PC-3 (cell line): Measurements from ENCODE around the gene GPC5. TPM values are rescaled to one million over a fixed set of nuclear protein-coding genes. Genes with fewer than 3 reads are reported as not detected.

Source experiments
- ATAC-seq: fragments of 200-7000 bp; cut with Tn5 transposase; 2 replicates; pipeline ENCODE4 v1.9.1; 2020; ENCODE audit warnings: mild to moderate bottlenecking, moderate library complexity
- Bru-seq: library from RNA; stranded (reverse); fragments of 400-500 nt; gene quantifications from one replicate; lab custom pipeline; 2021; lab: Mats Ljungman, UMichigan
- BruChase-seq, 2 experiments: library from RNA; stranded (reverse); fragments of 400-500 nt; gene quantifications; one replicate each; lab custom pipeline; 2021; lab: Mats Ljungman, UMichigan
- BruUV-seq: library from RNA; stranded (reverse); fragments of 400-500 nt; replicated peaks from 2 replicates; lab custom pipeline; 2021; lab: Mats Ljungman, UMichigan
- CTCF ChIA-PET: fragments of 300-600 bp; sonication (Branson Sonifier 250); formaldehyde crosslinking; loops from one replicate; lab custom pipeline; 2022; ENCODE audit warnings: antibody characterized with exemption; lab: Charles Lee
- POLR2A ChIA-PET: fragments of 300-600 bp; sonication (Branson Sonifier 250); formaldehyde crosslinking; loops from one replicate; lab custom pipeline; 2022; ENCODE audit warnings: antibody characterized with exemption; ENCODE audit not compliant: unreplicated experiment; lab: Charles Lee
- DNase-seq: peaks from one replicate; pipeline ENCODE4 v3.0.0-alpha.2; 2015
- H2AFZ ChIP-seq: fragments of 300-600 bp; sonication (generic); 2 replicates; pipeline ENCODE4 v1.6.0; 2016; ENCODE audit warnings: antibody characterized with exemption, low read length
- H3F3A ChIP-seq: fragments of 300-600 bp; sonication (generic); one replicate; pipeline ENCODE4 v1.6.0; 2017; ENCODE audit warnings: antibody characterized with exemption, low read length, control low read depth, mild to moderate bottlenecking; ENCODE audit not compliant: unreplicated experiment
- H3K27ac ChIP-seq: fragments of 300-600 bp; sonication (generic); 2 replicates; pipeline ENCODE4 v1.5.1; 2016; ENCODE audit warnings: mild to moderate bottlenecking, low read length
- H3K27me3 ChIP-seq: fragments of 300-600 bp; sonication (generic); 2 replicates; pipeline ENCODE4 v1.6.1; 2016; ENCODE audit warnings: low read length, mixed read lengths
- H3K36me3 ChIP-seq: fragments of 300-600 bp; sonication (generic); 2 replicates; pipeline ENCODE4 v1.6.1; 2016; ENCODE audit warnings: low read depth, mixed run types, low read length, mixed read lengths
- H3K4me1 ChIP-seq: fragments of 300-600 bp; sonication (generic); 2 replicates; pipeline ENCODE4 v1.5.1; 2016; ENCODE audit warnings: low read length; ENCODE audit not compliant: insufficient read depth
- H3K4me2 ChIP-seq: fragments of 300-600 bp; sonication (generic); 2 replicates; pipeline ENCODE4 v1.6.0; 2016; ENCODE audit warnings: low read length
- H3K4me3 ChIP-seq: fragments of 300-600 bp; sonication (generic); 2 replicates; pipeline ENCODE4 v1.5.1; 2016; ENCODE audit warnings: mild to moderate bottlenecking, low read length, mixed read lengths
- H3K79me2 ChIP-seq: fragments of 300-600 bp; sonication (generic); 2 replicates; pipeline ENCODE4 v1.6.1; 2017; ENCODE audit warnings: low read length, mixed read lengths
- H3K9ac ChIP-seq: fragments of 300-600 bp; sonication (generic); 2 replicates; pipeline ENCODE4 v1.6.0; 2016; ENCODE audit warnings: mild to moderate bottlenecking, low read length
- H3K9me2 ChIP-seq: fragments of 300-600 bp; sonication (generic); replicated peaks from 2 replicates; pipeline ENCODE4 v1.6.1; 2016; ENCODE audit warnings: mixed run types, low read length, mixed read lengths
- H3K9me3 ChIP-seq: fragments of 300-600 bp; sonication (generic); 2 replicates; pipeline ENCODE4 v1.6.1; 2016; ENCODE audit warnings: low read length, mixed read lengths
- H4K20me1 ChIP-seq: fragments of 300-600 bp; sonication (generic); 2 replicates; pipeline ENCODE4 v1.6.1; 2016; ENCODE audit warnings: low read length, mixed read lengths
- CTCF ChIP-seq: fragments of 300-600 bp; sonication (generic); conservative IDR thresholded peaks from 2 replicates; pipeline ENCODE4 v1.5.1; 2017; ENCODE audit warnings: antibody characterized with exemption, low read depth, mild to moderate bottlenecking, low read length
- EZH2 ChIP-seq: fragments of 300-600 bp; sonication (generic); IDR thresholded peaks from one replicate; pipeline ENCODE4 v1.6.1; 2017; ENCODE audit warnings: antibody characterized with exemption, mild to moderate bottlenecking, low read length; ENCODE audit not compliant: unreplicated experiment
- EZH2phosphoT487 ChIP-seq: fragments of 300-600 bp; sonication (generic); IDR thresholded peaks from 2 replicates; pipeline ENCODE4 v1.6.1; 2018; ENCODE audit warnings: mild to moderate bottlenecking, antibody characterized with exemption, low read length, borderline replicate concordance
- intact Hi-C: fragments of 100-400 bp; cut with micrococcal nuclease; formaldehyde crosslinking; loops from 2 replicates; pipeline ENCODE4 v1.9.0; 2023
- long read RNA-seq: library from polyadenylated mRNA; unstranded; transcript quantifications from one replicate; pipeline ENCODE4 v2.0.0, GENCODE V29; 2021; ENCODE audit not compliant: unreplicated experiment
- total RNA-seq: library from RNA; depleted of rRNA; stranded (reverse); fragments of >200 nt; gene quantifications from 2 replicates; pipeline ENCODE4 v1.2.3, GENCODE V29; 2014; rRNA removed

GPC5 gene
- total RNA-seq = not detected in 2 replicates
- Bru-seq, nascent RNA = percentile 13 among the genes with signal in this experiment
- percentile 16 among the genes with signal in this experiment for BruChase-seq, experiment 1, labeled RNA remaining after a 6-hour chase
- percentile 28 among the genes with signal in this experiment for BruChase-seq, experiment 2, labeled RNA remaining after a 2-hour chase
- long read RNA-seq = 0 reads

GRCh38 chr13:91398413-91399188 is at the start of gene GPC5:
TSS of gene GPC5 (plus strand) at chr13:91398621.
- H3K27ac ChIP-seq = no peak within 1 kb of the TSS
- no peak within 1 kb of the TSS for H3K9ac ChIP-seq
- POLR2A ChIA-PET = no interaction called here
- H3K4me3 ChIP-seq = peak within 1 kb of the TSS; percentile 65
- no peaks in the 10 kb centered on the region for H3K79me2 ChIP-seq
- no peaks in the 10 kb centered on the region for H3K36me3 ChIP-seq
- no peak for TF ChIP-seq CTCF
- TF ChIP-seq EZH2 = no peak
- TF ChIP-seq EZH2phosphoT487 = no peak
- no TSS peak for BruUV-seq
- H3K4me1 ChIP-seq = no peaks in the 10 kb centered on the region
- peak within 1 kb of the TSS; percentile 64 for H2AFZ ChIP-seq
- peaks cover 34% of the 10 kb centered on the region for H3K27me3 ChIP-seq
- no peaks in the 10 kb centered on the region for H3K9me3 ChIP-seq
- CTCF ChIA-PET = no interaction called here
- H3F3A ChIP-seq = no peaks in the 10 kb centered on the region
- peak within 1 kb of the TSS; percentile 86 for H3K4me2 ChIP-seq
- intact Hi-C loops = no loop called here
- DNase-seq (peak; percentile 57), ATAC-seq (peak; percentile 98)
- H3K9me2 ChIP-seq = no peaks in the 10 kb centered on the region
- H4K20me1 ChIP-seq = no peaks in the 10 kb centered on the region

GRCh38 chr13:91348906-91349435 is 49.5 kb upstream of the GPC5 start:
- H3K9me3 ChIP-seq = no peaks in the 10 kb centered on the region
- CTCF ChIA-PET = no interaction called here
- peak overlapping the region; percentile 74 for H2AFZ ChIP-seq
- BruUV-seq = no TSS peak
- H3K27ac ChIP-seq = peak overlapping the region; percentile 61
- DNase-seq (peak; percentile 83), ATAC-seq (peak; percentile 50)
- peak overlapping the region; percentile 90 for H3K4me3 ChIP-seq
- no peak for TF ChIP-seq EZH2phosphoT487
- peak; percentile 60 for TF ChIP-seq CTCF
- TF ChIP-seq EZH2 = no peak
- no peaks in the 10 kb centered on the region for H3K9me2 ChIP-seq
- intact Hi-C loops = loop anchor here (5.0 kb wide), 1 partner anchor 37 kb away; no protein-coding TSS in a partner anchor
- peak overlapping the region; percentile 97 for H3K9ac ChIP-seq
- H3K4me2 ChIP-seq = peak overlapping the region; percentile 96
- H3K36me3 ChIP-seq = peaks cover 48% of the 10 kb centered on the region
- H4K20me1 ChIP-seq = peaks cover 46% of the 10 kb centered on the region
- H3F3A ChIP-seq = peaks cover 4% of the 10 kb centered on the region
- peaks cover 20% of the 10 kb centered on the region for H3K4me1 ChIP-seq
- peaks cover 27% of the 10 kb centered on the region for H3K27me3 ChIP-seq
- H3K79me2 ChIP-seq = peaks cover 48% of the 10 kb centered on the region
- POLR2A ChIA-PET = no interaction called here
